HK-2 (cell line): ENCODE data around the gene LANCL3.
"Not testable (repeated sequence)": the region's sequence is repeated elsewhere in the genome, so short reads cannot be mapped to it uniquely, and the experiment has no call there.

Experiments used
- DNase-seq: peaks from one replicate; pipeline ENCODE4 v3.0.0-alpha.2; 2018; ENCODE audit not compliant: unreplicated experiment

The LANCL3 gene

GRCh38 chrX:37627602-37628001 lies 56.1 kb downstream of the LANCL3 start:
- DNase-seq = no peak

GRCh38 chrX:37638047-37638446 lies 66.6 kb downstream of the LANCL3 start:
- no peak for DNase-seq

GRCh38 chrX:37640142-37640541 lies 68.7 kb downstream of the LANCL3 start:
- no peak for DNase-seq

GRCh38 chrX:37641859-37642258 lies 70.4 kb downstream of the LANCL3 start:
- no peak for DNase-seq

GRCh38 chrX:37644381-37645305 lies 73.2 kb downstream of the LANCL3 start:
- no peak for DNase-seq

GRCh38 chrX:37646254-37646653 lies 74.8 kb downstream of the LANCL3 start:
- DNase-seq = no peak

GRCh38 chrX:37650879-37651278 lies 79.4 kb downstream of the LANCL3 start:
- not testable (repeated sequence) for DNase-seq

- no peak for DNase-seq
Observed at GRCh38 chrX:37651921-37652452, 80.5 kb downstream of the LANCL3 start.

- no peak for DNase-seq
Observed at GRCh38 chrX:37652589-37653231, 81.2 kb downstream of the LANCL3 start.

- DNase-seq = no peak
Observed at GRCh38 chrX:37653397-37654085, 82.1 kb downstream of the LANCL3 start.

- no peak for DNase-seq
Observed at GRCh38 chrX:37658343-37659030, 87.0 kb downstream of the LANCL3 start.

GRCh38 chrX:37659047-37659446 lies 87.6 kb downstream of the LANCL3 start:
- no peak for DNase-seq

GRCh38 chrX:37662181-37662580 lies 90.7 kb downstream of the LANCL3 start:
- no peak for DNase-seq

- DNase-seq = no peak
Observed at GRCh38 chrX:37666516-37666915, 95.1 kb downstream of the LANCL3 start.

GRCh38 chrX:37667141-37667540 lies 95.7 kb downstream of the LANCL3 start:
- DNase-seq = no peak

GRCh38 chrX:37672563-37672962 lies 101.1 kb downstream of the LANCL3 start:
- DNase-seq = no peak

GRCh38 chrX:37676811-37677210 lies 105.3 kb downstream of the LANCL3 start:
- no peak for DNase-seq

GRCh38 chrX:37677243-37677642 lies 105.8 kb downstream of the LANCL3 start:
- DNase-seq = no peak

GRCh38 chrX:37677765-37678164 lies 106.3 kb downstream of the LANCL3 start:
- no peak for DNase-seq

- no peak for DNase-seq
Observed at GRCh38 chrX:37678574-37678973, 107.1 kb downstream of the LANCL3 start.

- DNase-seq = no peak
Observed at GRCh38 chrX:37679230-37679629, 107.8 kb downstream of the LANCL3 start.

GRCh38 chrX:37679888-37680287 lies 108.4 kb downstream of the LANCL3 start:
- no peak for DNase-seq
